GM12873 (cell line): ENCODE results near the gene CLEC10A.

Experiments used
- CTCF ChIP-seq: IDR thresholded peaks from 2 replicates; pipeline ENCODE4 v1.5.1; 2012; ENCODE audit warnings: low read depth, mild to moderate bottlenecking, moderate library complexity, low read length, control low read depth; ENCODE audit not compliant: insufficient read depth; ENCODE audit errors: missing control alignments

Gene CLEC10A

GRCh38 chr17:7110617-7111306 is 30.7 kb upstream of the CLEC10A start:
- no peak for TF ChIP-seq CTCF

GRCh38 chr17:7109461-7110322 is 29.6 kb upstream of the CLEC10A start:
- TF ChIP-seq CTCF, result no peak

- no peak for TF ChIP-seq CTCF
Measured at GRCh38 chr17:7108981-7109380, 28.9 kb upstream of the CLEC10A start.

- TF ChIP-seq CTCF, result no peak
Measured at GRCh38 chr17:7108560-7108925, 28.5 kb upstream of the CLEC10A start.

GRCh38 chr17:7107795-7108559 is 27.9 kb upstream of the CLEC10A start:
- TF ChIP-seq CTCF, result no peak

- no peak for TF ChIP-seq CTCF
Measured at GRCh38 chr17:7107012-7107754, 27.1 kb upstream of the CLEC10A start.
